ENCODE results near the gene CAPN9.

DNA sequence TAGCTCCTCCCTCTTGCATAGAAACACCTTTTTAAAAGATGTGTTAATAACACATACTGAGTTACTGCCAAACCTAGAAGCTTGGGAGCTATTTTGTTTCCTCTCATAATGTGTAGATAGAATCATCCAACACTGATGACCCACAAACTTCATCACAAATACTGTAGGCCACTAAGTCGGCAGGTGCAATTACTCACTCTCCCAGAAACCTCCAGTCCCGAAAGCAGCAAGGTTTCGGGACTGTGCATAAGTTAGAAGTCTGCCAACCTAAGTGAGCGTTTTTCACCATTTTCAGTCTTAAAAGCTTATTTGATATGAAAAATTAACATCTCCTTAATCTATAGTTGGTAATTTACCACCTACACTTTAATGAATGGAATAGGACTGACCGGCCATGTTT lies 89.2 kb downstream of the CAPN9 start:
- TF ChIP-seq CTCF (IDR thresholded peaks at IDR 0.05) (no peak), EP300 (IDR thresholded peaks at IDR 0.05) (no peak), POLR2A (IDR thresholded peaks at IDR 0.05) (no peak), POLR2AphosphoS5 (IDR thresholded peaks at IDR 0.05) (no peak)
